DOHH2 (cell line): Measurements from ENCODE around the gene DDX41.
A peak's percentile ranks its signal among the peaks of the same experiment; 100 is the strongest.

ENCODE experiments used
- H3F3A ChIP-seq: fragments of 200-600 bp; sonication (generic), shearing (Covaris generic); 2 replicates; pipeline ENCODE4 v1.6.0; 2016; ENCODE audit warnings: antibody characterized with exemption, mild to moderate bottlenecking; ENCODE audit not compliant: control insufficient read depth, insufficient read depth
- H3K27ac ChIP-seq: fragments of 200-600 bp; sonication (generic); 2 replicates; pipeline ENCODE4 v1.5.1; 2014; ENCODE audit warnings: low read depth, mild to moderate bottlenecking, low read length, moderate library complexity
- H3K27me3 ChIP-seq: fragments of 200-600 bp; sonication (generic); 2 replicates; pipeline ENCODE4 v1.6.1; 2014; ENCODE audit warnings: mild to moderate bottlenecking, low read length, mixed read lengths; ENCODE audit not compliant: control insufficient read depth
- H3K36me3 ChIP-seq: fragments of 200-600 bp; sonication (generic); 2 replicates; pipeline ENCODE4 v1.6.1; 2014; ENCODE audit warnings: mild to moderate bottlenecking, low read length, moderate library complexity, mixed read lengths; ENCODE audit not compliant: control insufficient read depth
- H3K4me1 ChIP-seq: fragments of 200-600 bp; sonication (generic); 2 replicates; pipeline ENCODE4 v1.6.1; 2014; ENCODE audit warnings: mild to moderate bottlenecking, low read length, mixed read lengths; ENCODE audit not compliant: control insufficient read depth
- H3K4me2 ChIP-seq: fragments of 200-600 bp; sonication (generic); 2 replicates; pipeline ENCODE4 v1.6.0; 2014; ENCODE audit warnings: mild to moderate bottlenecking, low read length, moderate library complexity
- H3K4me3 ChIP-seq: fragments of 200-600 bp; sonication (generic); 2 replicates; pipeline ENCODE4 v1.5.1; 2014; ENCODE audit warnings: mild to moderate bottlenecking, low read length, mixed read lengths
- H3K79me2 ChIP-seq: fragments of 200-600 bp; sonication (generic); 2 replicates; pipeline ENCODE4 v1.6.1; 2014; ENCODE audit warnings: mild to moderate bottlenecking, low read length, mixed read lengths; ENCODE audit not compliant: control insufficient read depth
- H3K9me2 ChIP-seq: fragments of 200-600 bp; sonication (generic); replicated peaks from 2 replicates; pipeline ENCODE4 v1.6.1; 2014; ENCODE audit warnings: mild to moderate bottlenecking, low read length, mixed read lengths; ENCODE audit not compliant: control insufficient read depth
- H3K9me3 ChIP-seq: fragments of 200-600 bp; sonication (generic); 2 replicates; pipeline ENCODE4 v1.6.1; 2014; ENCODE audit warnings: antibody characterized with exemption, low read length, mixed read lengths; ENCODE audit not compliant: control insufficient read depth, insufficient read depth
- H4K20me1 ChIP-seq: fragments of 200-600 bp; sonication (generic); 2 replicates; pipeline ENCODE4 v1.6.0; 2014; ENCODE audit warnings: low read depth, mild to moderate bottlenecking, antibody characterized with exemption, low read length, moderate library complexity; ENCODE audit not compliant: control insufficient read depth, insufficient read depth
- EZH2phosphoT487 ChIP-seq: fragments of 200-600 bp; sonication (generic); IDR thresholded peaks from 2 replicates; pipeline ENCODE4 v1.6.1; 2017; ENCODE audit warnings: borderline replicate concordance, mild to moderate bottlenecking, antibody characterized with exemption, low read length, moderate library complexity, mixed read lengths
- TF ChIP-seq, protein P1 (sequence below): fragments of 200-600 bp; sonication (generic); IDR thresholded peaks from one replicate; pipeline ENCODE4 v1.5.1; 2014; ENCODE audit warnings: antibody characterized with exemption, mild to moderate bottlenecking, low read depth, low read length; ENCODE audit not compliant: poor library complexity, severe bottlenecking

Gene DDX41

DNA sequence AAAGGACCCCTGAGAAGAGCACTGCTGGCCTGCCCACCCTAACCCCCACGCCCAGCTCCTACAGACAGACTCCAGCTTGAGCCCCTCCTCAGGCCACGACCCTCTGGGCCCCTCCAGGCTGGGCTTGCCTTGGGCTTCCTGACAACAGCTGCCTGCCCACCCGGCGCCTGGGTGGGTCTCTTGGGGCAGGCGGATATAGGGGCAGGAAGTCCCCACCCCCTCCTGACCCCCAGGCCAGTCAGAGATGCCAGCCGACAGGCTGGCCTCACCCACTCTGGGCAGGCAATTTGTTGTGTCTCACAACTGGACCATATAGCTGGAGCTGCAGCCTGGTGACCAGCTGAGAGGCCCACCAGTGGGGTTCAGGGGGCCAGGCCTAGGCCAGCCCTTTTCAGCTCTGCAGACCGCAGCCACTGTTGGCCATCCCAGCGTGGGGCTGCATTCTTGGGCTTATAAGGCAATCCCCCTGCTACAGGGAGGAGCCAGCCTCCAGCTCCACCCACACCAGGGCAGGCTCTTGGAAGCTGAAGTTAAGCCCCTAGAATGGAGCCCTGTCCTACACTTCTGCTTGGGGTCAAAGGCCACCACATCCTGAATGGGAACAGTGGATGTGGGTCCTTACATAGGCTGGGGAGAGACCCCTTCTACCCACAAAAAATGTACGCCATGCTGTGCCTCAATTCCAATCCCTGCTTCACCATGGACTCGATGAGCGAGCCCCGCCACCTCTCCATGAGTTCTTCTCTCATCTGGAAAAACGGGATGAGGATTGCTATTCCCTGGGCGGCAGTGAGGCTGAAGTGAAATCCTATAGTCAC, 21.3 kb downstream of the DDX41 start:
- peak overlapping the region; percentile 71 for H3K4me2 ChIP-seq
- peaks cover 4% of the 10 kb centered on the region; the same call in 1 of the 2 replicates for H3K79me2 ChIP-seq
- peaks cover 10% of the 10 kb centered on the region; the same call in 1 of the 2 replicates for H3F3A ChIP-seq
- peaks cover 5% of the 10 kb centered on the region; the same call in 1 of the 2 replicates for H4K20me1 ChIP-seq
- no peaks in the 10 kb centered on the region for H3K9me3 ChIP-seq
- no peaks in the 10 kb centered on the region for H3K9me2 ChIP-seq
- H3K27me3 ChIP-seq, result peaks cover 18% of the 10 kb centered on the region
- 0 out of 2 replicates have a peak overlapping the region, but pooled peaks have one; percentile 12 for H3K4me3 ChIP-seq
- TF ChIP-seq EZH2phosphoT487, result no peak
- H3K27ac ChIP-seq, result no peak overlapping the region
- peaks cover 49% of the 10 kb centered on the region for H3K4me1 ChIP-seq
- peaks cover 4% of the 10 kb centered on the region; the same call in 1 of the 2 replicates for H3K36me3 ChIP-seq

DNA sequence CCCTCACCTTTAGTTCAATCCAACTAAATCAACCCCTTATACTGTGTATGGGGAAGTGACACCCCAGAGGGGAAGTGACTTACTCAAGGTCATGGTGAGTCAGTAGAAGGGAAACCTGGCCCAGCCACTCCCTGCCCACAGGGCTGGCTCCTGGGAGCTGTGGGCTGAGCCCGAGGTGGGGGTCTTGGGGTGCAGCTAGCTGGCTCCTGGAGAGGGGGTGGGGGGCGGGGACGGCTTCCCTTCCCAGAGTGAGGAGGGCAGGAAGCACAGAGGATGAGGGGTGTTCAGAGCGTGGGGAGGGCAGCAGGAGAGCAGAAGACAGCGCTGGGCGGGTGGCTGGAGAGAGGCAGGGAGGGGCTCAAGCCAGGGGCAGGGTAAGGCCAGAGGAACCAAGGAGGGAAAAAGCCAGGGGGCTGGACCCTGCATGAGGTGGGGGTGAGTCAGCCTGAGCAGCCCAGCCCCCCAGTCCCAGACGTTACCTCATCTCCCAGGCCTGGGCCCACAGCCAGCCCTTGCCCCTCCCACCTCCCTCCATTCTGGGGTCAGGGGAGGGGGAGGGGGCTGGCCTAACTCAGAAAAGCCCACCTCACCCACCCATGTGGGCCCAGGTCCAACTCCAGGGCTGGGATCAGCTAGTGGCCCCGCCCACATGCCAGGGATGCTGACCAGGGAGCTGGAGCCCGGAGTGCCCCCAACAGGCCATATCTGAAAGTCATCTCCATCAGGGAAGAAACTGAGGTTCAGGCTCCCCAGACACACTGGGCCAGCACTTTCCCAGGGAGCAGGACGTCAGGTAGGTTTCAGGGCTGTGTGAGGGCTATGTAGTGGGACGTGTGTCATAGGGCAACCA, 22.2 kb downstream of the DDX41 start:
- H3F3A ChIP-seq, result peaks cover 6% of the 10 kb centered on the region; the same call in 1 of the 2 replicates
- peaks cover 4% of the 10 kb centered on the region; the same call in 1 of the 2 replicates for H3K79me2 ChIP-seq
- no peaks in the 10 kb centered on the region for H3K9me2 ChIP-seq
- H3K9me3 ChIP-seq, result no peaks in the 10 kb centered on the region
- peaks cover 4% of the 10 kb centered on the region; the same call in 1 of the 2 replicates for H3K36me3 ChIP-seq
- H3K27ac ChIP-seq, result 0 out of 2 replicates have a peak overlapping the region, but pooled peaks have one; percentile 15
- H3K4me3 ChIP-seq, result no peak overlapping the region
- TF ChIP-seq, protein P1, sequence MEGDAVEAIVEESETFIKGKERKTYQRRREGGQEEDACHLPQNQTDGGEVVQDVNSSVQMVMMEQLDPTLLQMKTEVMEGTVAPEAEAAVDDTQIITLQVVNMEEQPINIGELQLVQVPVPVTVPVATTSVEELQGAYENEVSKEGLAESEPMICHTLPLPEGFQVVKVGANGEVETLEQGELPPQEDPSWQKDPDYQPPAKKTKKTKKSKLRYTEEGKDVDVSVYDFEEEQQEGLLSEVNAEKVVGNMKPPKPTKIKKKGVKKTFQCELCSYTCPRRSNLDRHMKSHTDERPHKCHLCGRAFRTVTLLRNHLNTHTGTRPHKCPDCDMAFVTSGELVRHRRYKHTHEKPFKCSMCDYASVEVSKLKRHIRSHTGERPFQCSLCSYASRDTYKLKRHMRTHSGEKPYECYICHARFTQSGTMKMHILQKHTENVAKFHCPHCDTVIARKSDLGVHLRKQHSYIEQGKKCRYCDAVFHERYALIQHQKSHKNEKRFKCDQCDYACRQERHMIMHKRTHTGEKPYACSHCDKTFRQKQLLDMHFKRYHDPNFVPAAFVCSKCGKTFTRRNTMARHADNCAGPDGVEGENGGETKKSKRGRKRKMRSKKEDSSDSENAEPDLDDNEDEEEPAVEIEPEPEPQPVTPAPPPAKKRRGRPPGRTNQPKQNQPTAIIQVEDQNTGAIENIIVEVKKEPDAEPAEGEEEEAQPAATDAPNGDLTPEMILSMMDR, result peak; percentile 46
- TF ChIP-seq EZH2phosphoT487, result no peak
- H4K20me1 ChIP-seq, result peaks cover 5% of the 10 kb centered on the region; the same call in 1 of the 2 replicates
- peak overlapping the region; percentile 71 for H3K4me2 ChIP-seq
- peaks cover 58% of the 10 kb centered on the region for H3K4me1 ChIP-seq
- H3K27me3 ChIP-seq, result peaks cover 16% of the 10 kb centered on the region

DNA sequence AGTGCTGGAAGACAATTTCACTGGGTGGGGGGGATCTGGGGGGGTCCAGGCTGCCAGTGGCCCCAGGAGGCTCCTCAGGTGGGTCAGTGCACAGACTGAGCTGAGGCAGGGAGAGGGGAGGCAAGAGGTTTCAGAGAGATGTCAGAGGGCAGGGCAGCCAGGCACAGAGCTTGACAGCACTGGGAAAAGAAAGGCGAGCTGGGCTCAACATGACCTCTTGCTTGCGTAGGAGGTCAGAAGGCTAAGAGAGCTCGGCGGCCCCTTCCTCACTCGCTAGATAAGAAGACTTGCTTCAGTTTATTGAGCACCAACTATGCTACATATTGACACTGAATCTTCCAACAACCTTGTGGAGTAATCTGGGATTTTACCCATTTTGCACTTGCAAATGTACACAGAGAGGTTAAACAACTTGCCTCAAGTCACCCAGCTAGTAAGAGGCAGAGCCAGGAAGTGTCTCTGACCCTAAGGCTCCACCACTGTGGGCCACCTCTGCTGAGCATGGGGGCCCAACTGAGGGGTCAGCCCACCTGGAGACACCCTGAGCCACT, 22.9 kb downstream of the DDX41 start:
- Histone ChIP-seq H3K36me3 (peaks cover 4% of the 10 kb centered on the region; the same call in 1 of the 2 replicates), H3K4me2 (peak overlapping the region; percentile 71; the same call in 1 of the 2 replicates), H3F3A (peaks cover 5% of the 10 kb centered on the region; the same call in 1 of the 2 replicates), H3K4me3 (no peak overlapping the region), H3K9me2 (no peaks in the 10 kb centered on the region), H3K9me3 (no peaks in the 10 kb centered on the region), H3K4me1 (peaks cover 65% of the 10 kb centered on the region), H3K79me2 (peaks cover 4% of the 10 kb centered on the region; the same call in 1 of the 2 replicates), H3K27me3 (peaks cover 12% of the 10 kb centered on the region), H3K27ac (0 out of 2 replicates have a peak overlapping the region, but pooled peaks have one; percentile 15), H4K20me1 (peaks cover 5% of the 10 kb centered on the region; the same call in 1 of the 2 replicates)
- TF ChIP-seq, protein P1, result no peak
- no peak for TF ChIP-seq EZH2phosphoT487
